ENCODE results near the gene BAX. TPM values are rescaled to one million over a fixed set of nuclear protein-coding genes. Genes with fewer than 3 reads are reported as not detected.

The BAX gene
- total RNA-seq, 2 experiments from 2014 or later = 285 to 296 TPM

DNA sequence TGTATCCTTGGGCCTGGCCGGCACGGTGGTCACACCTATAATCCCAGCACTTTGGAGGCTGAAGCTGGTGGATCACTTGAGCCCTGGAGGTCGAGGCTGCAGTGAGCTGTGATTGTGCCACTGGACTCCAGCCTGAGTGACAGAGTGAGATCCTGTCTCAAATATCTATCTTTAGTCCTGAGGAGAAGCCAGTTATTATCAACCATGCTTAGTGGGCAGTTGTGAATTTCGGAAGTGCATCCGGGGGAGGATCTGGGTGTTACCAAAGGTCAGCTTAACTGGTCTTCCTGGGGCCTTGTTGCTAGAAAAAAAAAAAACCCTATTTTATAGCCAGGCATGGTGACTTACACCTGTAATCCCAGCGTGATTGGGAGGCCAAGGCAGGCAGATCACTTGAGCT, 11.6 kb upstream of the BAX start:
- POLR2A ChIA-PET = no interaction called here
- peaks cover 2% of the 10 kb centered on the region for H3K27me3 Mint-ChIP-seq
- H3K9me3 Mint-ChIP-seq = peaks cover 4% of the 10 kb centered on the region
- no peaks in the 10 kb centered on the region for H3K4me1 Mint-ChIP-seq
- DNase-seq (no peak), ATAC-seq (ENCODE audit: low read depth) (no peak)
- peaks cover 8% of the 10 kb centered on the region for H3K36me3 Mint-ChIP-seq
- H3K4me3 Mint-ChIP-seq = no peak overlapping the region
- no peak overlapping the region for H3K27ac Mint-ChIP-seq

DNA sequence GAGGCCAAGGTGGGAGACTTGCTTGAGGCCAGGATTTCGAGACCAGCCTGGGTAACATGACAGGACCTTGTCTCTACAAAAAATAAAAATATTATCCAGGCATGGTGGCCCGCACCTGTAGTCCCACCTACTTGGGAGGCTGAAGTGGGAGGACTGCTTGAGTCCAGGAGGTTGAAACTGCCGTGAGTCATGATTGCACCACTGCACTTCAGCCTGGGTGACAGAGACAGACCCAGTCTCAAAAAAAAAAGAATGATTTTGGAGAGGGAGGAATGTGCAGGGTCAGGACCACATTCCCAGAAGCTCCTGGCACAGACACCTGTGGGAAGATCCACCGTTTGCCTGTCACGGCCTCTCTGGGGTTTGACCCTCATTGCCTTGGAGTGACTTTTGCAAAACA, 9.3 kb upstream of the BAX start:
- no peak for ATAC-seq (ENCODE audit: low read depth)
- peaks cover 3% of the 10 kb centered on the region for H3K36me3 Mint-ChIP-seq
- no peak overlapping the region for H3K27ac Mint-ChIP-seq
- POLR2A ChIA-PET = no interaction called here
- no peak for DNase-seq
- peaks cover 11% of the 10 kb centered on the region for H3K9me3 Mint-ChIP-seq
- H3K27me3 Mint-ChIP-seq = peaks cover 4% of the 10 kb centered on the region
- no peak overlapping the region for H3K4me3 Mint-ChIP-seq
- no peaks in the 10 kb centered on the region for H3K4me1 Mint-ChIP-seq

GRCh38 chr19:48945817-48946216, 8.9 kb upstream of the BAX start:
- H3K27ac Mint-ChIP-seq = no peak overlapping the region
- no peak for ATAC-seq (ENCODE audit: low read depth)
- H3K9me3 Mint-ChIP-seq = peaks cover 11% of the 10 kb centered on the region
- POLR2A ChIA-PET = no interaction called here
- H3K36me3 Mint-ChIP-seq = peaks cover 2% of the 10 kb centered on the region
- DNase-seq = no peak
- H3K27me3 Mint-ChIP-seq = peaks cover 4% of the 10 kb centered on the region
- H3K4me3 Mint-ChIP-seq = no peak overlapping the region
- H3K4me1 Mint-ChIP-seq = no peaks in the 10 kb centered on the region

DNA sequence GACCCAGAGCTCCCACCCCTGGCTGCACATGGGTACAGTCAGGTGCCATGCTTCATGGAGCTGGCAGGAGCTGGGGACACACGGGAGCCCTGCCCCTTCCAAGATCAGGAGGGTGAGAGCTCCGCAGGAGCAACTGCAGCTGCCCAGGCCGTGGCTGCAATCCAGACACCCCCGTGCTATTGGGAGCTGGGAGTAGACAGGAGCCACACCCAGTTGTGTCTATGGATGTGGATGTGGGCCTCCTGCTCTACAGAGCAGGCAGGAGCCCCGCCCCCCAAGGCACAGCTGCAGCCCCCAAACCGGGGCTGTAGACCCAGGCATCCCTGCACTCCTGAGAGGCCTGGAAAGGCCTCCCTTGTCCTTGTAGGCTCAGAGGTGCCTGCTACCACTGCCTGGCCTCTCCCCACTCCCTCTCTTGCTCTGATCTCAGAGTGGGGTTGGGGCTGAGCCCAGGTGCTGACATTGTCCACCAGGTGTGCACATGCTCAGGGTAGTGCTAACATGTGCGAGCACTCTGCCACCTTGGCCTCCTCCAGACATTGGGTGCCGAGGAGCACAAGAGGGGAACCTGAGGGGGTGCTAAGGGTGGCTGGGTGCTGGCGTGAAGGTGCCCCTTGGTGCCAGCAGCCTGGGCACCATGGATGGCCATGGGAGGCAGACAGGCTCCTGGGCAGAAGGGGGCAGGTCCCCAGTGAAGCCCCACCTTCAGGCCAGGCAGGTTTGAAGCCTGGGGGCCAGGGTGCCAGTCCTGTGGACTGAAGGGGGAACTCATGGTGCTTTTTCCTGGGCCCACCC, 8.0 kb upstream of the BAX start:
- Mint-ChIP-seq H3K9me3 (peaks cover 8% of the 10 kb centered on the region), H3K36me3 (peaks cover 2% of the 10 kb centered on the region), H3K4me3 (no peak overlapping the region), H3K4me1 (no peaks in the 10 kb centered on the region), H3K27ac (no peak overlapping the region), H3K27me3 (peaks cover 4% of the 10 kb centered on the region)
- POLR2A ChIA-PET = no interaction called here
- ATAC-seq (ENCODE audit: low read depth) (no peak), DNase-seq (no peak)

- POLR2A ChIA-PET = no interaction called here
- Mint-ChIP-seq H3K4me3 (no peak overlapping the region), H3K27ac (no peak overlapping the region), H3K36me3 (peaks cover 2% of the 10 kb centered on the region), H3K4me1 (no peaks in the 10 kb centered on the region), H3K27me3 (peaks cover 4% of the 10 kb centered on the region), H3K9me3 (peaks cover 8% of the 10 kb centered on the region)
- DNase-seq = no peak
- ATAC-seq (ENCODE audit: low read depth) = no peak
Observed at GRCh38 chr19:48947258-48947542, 7.5 kb upstream of the BAX start.

DNA sequence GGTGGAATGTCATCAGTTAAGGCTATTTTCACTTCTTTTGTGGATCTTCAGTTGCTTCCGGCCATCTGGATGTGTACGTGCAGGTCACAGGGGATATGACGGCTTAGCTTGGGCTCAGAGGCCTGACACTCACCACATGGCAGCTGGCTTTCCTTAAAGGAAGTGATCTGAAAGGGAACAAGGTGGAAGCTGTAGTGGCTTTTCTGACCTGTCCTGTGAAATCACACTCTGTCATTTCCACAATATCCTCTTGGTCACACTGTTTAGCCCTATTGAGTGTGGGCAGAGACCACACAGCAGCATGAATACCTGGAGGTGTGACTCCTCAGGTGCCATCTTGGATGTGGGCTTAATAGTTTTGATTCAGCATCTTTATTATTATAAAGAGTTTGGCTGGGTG, 4.5 kb upstream of the BAX start:
- peaks cover under 1% of the 10 kb centered on the region for H3K36me3 Mint-ChIP-seq
- peaks cover 3% of the 10 kb centered on the region for H3K4me1 Mint-ChIP-seq
- ATAC-seq (ENCODE audit: low read depth) (no peak), DNase-seq (no peak)
- no peak overlapping the region for H3K4me3 Mint-ChIP-seq
- H3K27me3 Mint-ChIP-seq = peaks cover 3% of the 10 kb centered on the region
- H3K9me3 Mint-ChIP-seq = peaks cover 8% of the 10 kb centered on the region
- no peak overlapping the region for H3K27ac Mint-ChIP-seq
- POLR2A ChIA-PET = interaction anchor here (1.4 kb wide), 1 partner anchor 78 kb away, joined by 5 read pairs; the partner anchor contains the start of gene PPP1R15A

DNA sequence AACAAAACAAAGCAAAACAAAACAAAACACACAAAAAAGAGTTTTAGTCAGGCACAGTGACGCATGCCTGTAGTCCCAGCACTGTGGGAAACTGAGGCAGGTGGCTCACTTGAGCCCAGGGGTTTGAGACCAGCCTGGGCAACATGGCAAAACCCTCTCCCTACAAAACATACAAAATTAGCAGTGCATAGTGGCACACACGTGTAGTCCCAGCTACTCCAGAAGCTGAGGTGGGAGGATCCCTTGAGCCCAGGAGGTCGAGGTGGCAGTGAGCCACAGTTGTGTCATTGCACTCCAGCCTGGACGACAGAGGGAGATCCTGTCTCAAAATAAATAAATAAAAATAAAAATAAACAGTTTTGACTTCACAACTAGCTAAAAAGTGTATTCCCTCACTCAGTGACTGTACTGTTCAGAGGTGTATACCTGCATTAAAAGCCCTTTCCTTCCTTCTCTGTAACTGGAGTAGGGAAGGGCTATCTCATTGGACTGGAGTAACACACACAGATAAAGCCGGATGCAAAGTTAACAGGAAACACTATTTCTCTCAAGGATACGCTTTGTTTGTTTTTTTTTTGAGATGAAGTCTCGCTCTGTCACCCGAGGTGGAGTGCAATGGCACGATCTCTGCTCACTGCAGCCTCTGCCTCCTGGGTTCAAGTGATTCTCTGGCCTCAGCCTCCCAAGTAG, 3.7 kb upstream of the BAX start:
- no peak overlapping the region for H3K27ac Mint-ChIP-seq
- POLR2A ChIA-PET = interaction anchor here (0.6 kb wide), 1 partner anchor 67 kb away, joined by 3 read pairs; no protein-coding TSS in a partner anchor
- H3K9me3 Mint-ChIP-seq = peaks cover 8% of the 10 kb centered on the region

GRCh38 chr19:48953141-48953540, 1.5 kb upstream of the BAX start:
- no peak overlapping the region for H3K27ac Mint-ChIP-seq
- POLR2A ChIA-PET = interaction anchor here (1.0 to 2.1 kb wide), 6 partner anchors 9 to 81 kb away, joined by 3 to 12 read pairs (median 7); partner anchors contain the start of genes PPP1R15A and RUVBL2
- peaks cover 22% of the 10 kb centered on the region for H3K4me1 Mint-ChIP-seq
- peaks cover 24% of the 10 kb centered on the region for H3K36me3 Mint-ChIP-seq
- no peak for ATAC-seq (ENCODE audit: low read depth)
- H3K27me3 Mint-ChIP-seq = peaks cover 3% of the 10 kb centered on the region
- no peak for DNase-seq
- peaks cover 6% of the 10 kb centered on the region for H3K9me3 Mint-ChIP-seq
- no peak overlapping the region for H3K4me3 Mint-ChIP-seq

More for the DNA sequence above, 3.7 kb upstream of the BAX start:
- no peak overlapping the region for H3K4me3 Mint-ChIP-seq
- no peak for DNase-seq
- peaks cover 3% of the 10 kb centered on the region for H3K27me3 Mint-ChIP-seq
- no peak for ATAC-seq (ENCODE audit: low read depth)
- peaks cover 8% of the 10 kb centered on the region for H3K36me3 Mint-ChIP-seq
- H3K4me1 Mint-ChIP-seq = peaks cover 8% of the 10 kb centered on the region

GRCh38 chr19:48953990-48954594, 583 bp upstream of the BAX start:
- Mint-ChIP-seq H3K36me3 (peaks cover 31% of the 10 kb centered on the region), H3K4me1 (peaks cover 27% of the 10 kb centered on the region), H3K27ac (peak overlapping the region; percentile 86), H3K4me3 (peak overlapping the region; percentile 85), H3K27me3 (peaks cover 3% of the 10 kb centered on the region), H3K9me3 (no peaks in the 10 kb centered on the region)
- no peak for DNase-seq
- ATAC-seq (ENCODE audit: low read depth) = no peak
- POLR2A ChIA-PET = interaction anchor here (0.6 to 2.1 kb wide), 12 partner anchors 8 to 413 kb away, joined by 3 to 12 read pairs (median 6); partner anchors contain the start of genes DHDH, NUCB1, PPP1R15A and RUVBL2

GRCh38 chr19:48955308-48955958, 758 bp downstream of the BAX start:
- POLR2A ChIA-PET = interaction anchor here (0.9 to 1.9 kb wide), 6 partner anchors 9 to 84 kb away, joined by 3 to 9 read pairs (median 4); partner anchors contain the start of gene NUCB1
- peaks cover 28% of the 10 kb centered on the region for H3K4me1 Mint-ChIP-seq
- peak overlapping the region; percentile 96 for H3K4me3 Mint-ChIP-seq
- H3K27ac Mint-ChIP-seq = peak overlapping the region; percentile 94
- no peaks in the 10 kb centered on the region for H3K9me3 Mint-ChIP-seq
- no peak for ATAC-seq (ENCODE audit: low read depth)
- peaks cover 34% of the 10 kb centered on the region for H3K36me3 Mint-ChIP-seq
- no peaks in the 10 kb centered on the region for H3K27me3 Mint-ChIP-seq
- DNase-seq = no peak

DNA sequence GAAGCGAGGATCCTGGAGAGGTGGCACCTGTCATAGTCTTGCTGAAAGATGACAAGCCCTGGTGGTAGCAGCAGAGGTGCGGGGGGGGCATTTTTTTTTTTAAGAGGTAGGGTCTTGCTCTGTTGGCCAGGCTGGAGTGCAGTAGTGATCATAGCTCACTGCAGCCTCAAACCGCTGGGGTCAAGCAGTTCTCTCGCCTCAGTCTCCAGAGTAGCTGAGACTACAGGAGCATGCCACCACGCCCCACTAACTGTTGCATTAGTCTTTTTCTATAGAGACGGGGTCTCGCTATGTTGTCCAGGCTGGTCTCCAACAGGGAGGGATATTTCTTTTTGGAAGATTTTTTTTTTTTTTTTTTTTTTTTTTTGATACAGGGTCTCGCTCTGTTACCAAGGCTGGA, 3.3 kb downstream of the BAX start:
- Mint-ChIP-seq H3K4me3 (no peak overlapping the region), H3K27ac (peak overlapping the region; percentile 73), H3K9me3 (no peaks in the 10 kb centered on the region), H3K36me3 (peaks cover 41% of the 10 kb centered on the region), H3K27me3 (no peaks in the 10 kb centered on the region), H3K4me1 (peaks cover 46% of the 10 kb centered on the region)
- DNase-seq (no peak), ATAC-seq (ENCODE audit: low read depth) (no peak)
- POLR2A ChIA-PET = interaction anchor here (1.0 kb wide), 1 partner anchor 85 kb away, joined by 3 read pairs; no protein-coding TSS in a partner anchor

- peaks cover 41% of the 10 kb centered on the region for H3K36me3 Mint-ChIP-seq
- H3K4me1 Mint-ChIP-seq = peaks cover 56% of the 10 kb centered on the region
- peak; percentile 13 for ATAC-seq (ENCODE audit: low read depth)
- no peak for DNase-seq
- H3K9me3 Mint-ChIP-seq = no peaks in the 10 kb centered on the region
- H3K27me3 Mint-ChIP-seq = no peaks in the 10 kb centered on the region
- peak overlapping the region; percentile 75 for H3K27ac Mint-ChIP-seq
- POLR2A ChIA-PET = interaction anchor here (0.5 to 2.6 kb wide), 11 partner anchors 10 to 487 kb away, joined by 3 to 16 read pairs (median 5); partner anchors contain the start of genes GYS1, NUCB1, PPP1R15A and RUVBL2
- H3K4me3 Mint-ChIP-seq = peak overlapping the region; percentile 53
Observed at GRCh38 chr19:48959341-48960239, 4.9 kb downstream of the BAX start.
